Measurements from ENCODE around the gene ZNF76.

DNA sequence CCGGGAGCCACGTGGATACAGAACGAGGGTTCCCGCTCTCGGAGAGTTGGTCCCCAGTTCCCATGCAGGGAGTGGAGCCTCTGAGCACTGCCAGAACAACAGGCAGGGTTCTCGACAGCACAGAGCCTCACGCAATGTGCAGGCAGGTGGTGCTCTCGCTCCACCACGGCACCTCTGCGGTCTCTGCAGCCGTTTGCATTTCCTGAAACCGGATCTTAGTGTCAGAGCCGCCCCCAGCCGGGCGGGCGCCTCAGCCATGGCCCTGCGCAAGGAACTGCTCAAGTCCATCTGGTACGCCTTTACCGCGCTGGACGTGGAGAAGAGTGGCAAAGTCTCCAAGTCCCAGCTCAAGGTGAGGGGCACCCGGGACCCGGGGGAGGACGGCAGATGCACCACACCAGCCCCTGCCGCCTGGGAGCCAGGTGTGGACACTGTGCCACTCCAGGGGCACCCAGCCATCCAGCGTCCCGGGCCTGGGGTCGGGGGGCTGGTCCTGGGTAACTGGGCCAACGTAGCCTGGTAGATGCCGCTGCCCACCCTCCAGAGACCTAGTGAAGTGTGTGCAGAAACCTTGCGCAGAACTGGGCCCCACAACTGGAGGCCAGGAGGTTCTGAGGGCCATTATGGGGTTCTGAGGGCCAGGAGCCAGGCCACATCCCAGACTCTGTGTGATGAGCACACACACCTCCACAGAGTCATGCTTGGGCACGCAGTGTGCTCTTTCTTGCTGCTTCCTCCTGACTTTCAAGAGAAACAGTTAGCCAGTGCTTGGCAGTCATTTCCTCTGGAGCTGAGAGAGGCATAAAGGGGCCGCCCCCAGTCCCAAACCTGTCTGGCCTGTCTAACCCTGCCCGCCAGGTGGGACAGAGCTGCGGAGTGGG lies 38.3 kb downstream of the ZNF76 start, which contains the start of gene DEF6:
- TF ChIP-seq CTCF (IDR thresholded peaks at IDR 0.05; ENCODE audit: low read depth, low read length) (peak; percentile 78), EZH2phosphoT487 (IDR thresholded peaks at IDR 0.05; ENCODE audit: low read depth) (no peak)

Data from OCI-LY3 (cell line).